Endothelial cell (in vitro differentiated cells): Measurements from ENCODE around the gene MSRB3. TPM values are rescaled to one million over a fixed set of nuclear protein-coding genes. Genes with fewer than 3 reads are reported as not detected.
"Not testable (repeated sequence)": the region's sequence is repeated elsewhere in the genome, so short reads cannot be mapped to it uniquely, and the experiment has no call there.

Experiments used
- DNase-seq: peaks from one replicate; pipeline ENCODE4 v3.0.0; 2021; ENCODE audit warnings: low spot score
- H3K27ac Mint-ChIP-seq: one replicate; pipeline ENCODE4 v1.8.0; 2021; ENCODE audit warnings: mixed read lengths, inconsistent platforms; ENCODE audit not compliant: unreplicated experiment
- H3K27me3 Mint-ChIP-seq: one replicate; pipeline ENCODE4 v1.8.0; 2021; ENCODE audit warnings: mild to moderate bottlenecking, moderate library complexity, mixed read lengths, inconsistent platforms; ENCODE audit not compliant: unreplicated experiment
- H3K36me3 Mint-ChIP-seq: one replicate; pipeline ENCODE4 v1.8.0; 2021; ENCODE audit warnings: mild to moderate bottlenecking, low read depth, mixed read lengths, inconsistent platforms; ENCODE audit not compliant: unreplicated experiment
- H3K4me1 Mint-ChIP-seq: one replicate; pipeline ENCODE4 v1.8.0; 2021; ENCODE audit warnings: mild to moderate bottlenecking, mixed read lengths, inconsistent platforms; ENCODE audit not compliant: unreplicated experiment
- H3K4me3 Mint-ChIP-seq: one replicate; pipeline ENCODE4 v1.8.0; 2021; ENCODE audit warnings: mild to moderate bottlenecking, mixed read lengths, inconsistent platforms; ENCODE audit not compliant: unreplicated experiment
- H3K9me3 Mint-ChIP-seq: one replicate; pipeline ENCODE4 v1.8.0; 2021; ENCODE audit warnings: mixed read lengths, inconsistent platforms; ENCODE audit not compliant: unreplicated experiment
- CTCF ChIP-seq: fragments of 200-600 bp; sonication (generic); IDR thresholded peaks from one replicate; pipeline ENCODE4 v1.5.0; 2021; ENCODE audit warnings: antibody characterized with exemption; ENCODE audit not compliant: unreplicated experiment
- total RNA-seq: library from RNA; stranded (reverse); fragmentation: NEBNext Ultra II Directional; extraction: Animal tissue kit (Norgen Biotek cat#: 25700); gene quantifications from one replicate; pipeline ENCODE4 v1.2.1, GENCODE V29; 2021; ENCODE audit not compliant: unreplicated experiment

MSRB3 gene
- total RNA-seq, 1 donor from 2014 or later = 19.9 TPM

- Mint-ChIP-seq H3K27me3 (no peaks in the 10 kb centered on the region), H3K9me3 (no peaks in the 10 kb centered on the region), H3K4me3 (no peak overlapping the region), H3K27ac (no peak overlapping the region), H3K36me3 (no peaks in the 10 kb centered on the region), H3K4me1 (peaks cover 2% of the 10 kb centered on the region)
- TF ChIP-seq CTCF = no peak
- no peak for DNase-seq
Measured at GRCh38 chr12:65444996-65445395, 166.5 kb downstream of the MSRB3 start.

- Mint-ChIP-seq H3K4me1 (peaks cover 2% of the 10 kb centered on the region), H3K36me3 (no peaks in the 10 kb centered on the region), H3K4me3 (no peak overlapping the region), H3K9me3 (no peaks in the 10 kb centered on the region), H3K27me3 (no peaks in the 10 kb centered on the region), H3K27ac (no peak overlapping the region)
- no peak for TF ChIP-seq CTCF
- no peak for DNase-seq
Measured at GRCh38 chr12:65446901-65447300, 168.4 kb downstream of the MSRB3 start.

GRCh38 chr12:65449400-65449799 is 170.9 kb downstream of the MSRB3 start:
- no peak overlapping the region for H3K27ac Mint-ChIP-seq
- no peaks in the 10 kb centered on the region for H3K36me3 Mint-ChIP-seq
- H3K4me1 Mint-ChIP-seq = peaks cover 4% of the 10 kb centered on the region
- TF ChIP-seq CTCF = no peak
- H3K27me3 Mint-ChIP-seq = peaks cover 2% of the 10 kb centered on the region
- H3K9me3 Mint-ChIP-seq = no peaks in the 10 kb centered on the region
- DNase-seq = no peak
- no peak overlapping the region for H3K4me3 Mint-ChIP-seq

- Mint-ChIP-seq H3K9me3 (no peaks in the 10 kb centered on the region), H3K27me3 (peaks cover 2% of the 10 kb centered on the region), H3K4me1 (peaks cover 7% of the 10 kb centered on the region), H3K27ac (no peak overlapping the region), H3K4me3 (no peak overlapping the region), H3K36me3 (no peaks in the 10 kb centered on the region)
- no peak for TF ChIP-seq CTCF
- DNase-seq = no peak
Measured at GRCh38 chr12:65450625-65451024, 172.1 kb downstream of the MSRB3 start.

GRCh38 chr12:65454115-65454787 is 175.8 kb downstream of the MSRB3 start:
- Mint-ChIP-seq H3K4me3 (no peak overlapping the region), H3K27me3 (peaks cover 2% of the 10 kb centered on the region)

GRCh38 chr12:65457341-65457740 is 178.9 kb downstream of the MSRB3 start:
- not testable (repeated sequence) for H3K27me3 Mint-ChIP-seq, H3K4me3 Mint-ChIP-seq, H3K9me3 Mint-ChIP-seq, H3K36me3 Mint-ChIP-seq, H3K4me1 Mint-ChIP-seq, H3K27ac Mint-ChIP-seq, DNase-seq

More at GRCh38 chr12:65454115-65454787, 175.8 kb downstream of the MSRB3 start:
- H3K36me3 Mint-ChIP-seq = no peaks in the 10 kb centered on the region
- H3K4me1 Mint-ChIP-seq = peaks cover 5% of the 10 kb centered on the region
- H3K27ac Mint-ChIP-seq = no peak overlapping the region
- DNase-seq = no peak
- H3K9me3 Mint-ChIP-seq = no peaks in the 10 kb centered on the region
- no peak for TF ChIP-seq CTCF
